ENCODE results near the gene CDC42BPG. TPM values are rescaled to one million over a fixed set of nuclear protein-coding genes. Genes with fewer than 3 reads are reported as not detected.

The CDC42BPG gene
- total RNA-seq, 1 experiment from 2014 or later = 24.9 TPM

DNA sequence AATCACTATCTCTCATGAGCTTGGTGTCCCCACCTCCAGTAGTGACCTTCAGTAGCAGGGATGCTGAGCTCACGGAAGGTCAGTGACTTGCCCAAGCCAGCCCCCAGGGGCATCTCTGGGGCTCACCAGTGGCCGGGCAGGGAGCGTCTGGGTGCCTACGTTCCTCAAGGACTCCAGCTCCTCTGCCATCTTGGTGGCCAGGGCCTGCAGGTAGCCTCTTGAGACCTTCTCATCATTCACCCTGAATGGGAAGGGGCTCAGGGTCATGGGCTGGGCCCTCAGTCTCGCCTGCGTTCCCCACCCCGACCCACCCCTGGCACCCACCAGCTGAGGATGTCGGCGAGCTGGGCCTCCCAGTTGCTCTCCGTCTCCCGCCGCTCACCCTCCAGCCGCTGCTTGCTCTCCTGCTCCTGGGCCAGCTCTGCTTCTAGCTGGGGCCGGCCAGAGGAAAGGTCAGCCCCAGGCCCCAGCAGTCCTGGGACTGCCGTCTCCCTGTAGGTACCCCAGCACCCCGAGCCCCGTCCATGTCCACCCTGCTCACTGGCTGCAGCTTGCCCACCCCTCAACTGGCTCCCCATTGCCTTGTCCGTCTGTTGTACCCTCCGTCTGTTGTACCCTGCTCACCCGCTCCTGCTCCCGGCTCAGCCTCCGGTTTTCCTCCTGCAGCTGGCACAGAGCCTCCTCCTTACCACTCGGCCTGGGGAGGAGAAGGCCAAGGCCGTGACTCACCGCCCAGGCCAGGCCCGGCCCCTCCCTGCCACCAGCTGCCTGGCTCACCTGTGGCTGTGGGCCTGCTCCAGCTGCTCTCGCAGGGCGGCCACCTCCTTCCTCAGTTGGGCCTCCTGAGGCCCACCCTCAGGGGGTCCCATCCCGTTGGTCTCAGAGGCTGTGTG lies 9.5 kb downstream of the CDC42BPG start:
- no peaks in the 10 kb centered on the region for H4K20me1 ChIP-seq (ENCODE audit: control insufficient read depth, insufficient read depth, insufficient read length)
- no peak overlapping the region for H2BK15ac ChIP-seq (ENCODE audit: low read depth, low read length)
- TF ChIP-seq, protein P1, sequence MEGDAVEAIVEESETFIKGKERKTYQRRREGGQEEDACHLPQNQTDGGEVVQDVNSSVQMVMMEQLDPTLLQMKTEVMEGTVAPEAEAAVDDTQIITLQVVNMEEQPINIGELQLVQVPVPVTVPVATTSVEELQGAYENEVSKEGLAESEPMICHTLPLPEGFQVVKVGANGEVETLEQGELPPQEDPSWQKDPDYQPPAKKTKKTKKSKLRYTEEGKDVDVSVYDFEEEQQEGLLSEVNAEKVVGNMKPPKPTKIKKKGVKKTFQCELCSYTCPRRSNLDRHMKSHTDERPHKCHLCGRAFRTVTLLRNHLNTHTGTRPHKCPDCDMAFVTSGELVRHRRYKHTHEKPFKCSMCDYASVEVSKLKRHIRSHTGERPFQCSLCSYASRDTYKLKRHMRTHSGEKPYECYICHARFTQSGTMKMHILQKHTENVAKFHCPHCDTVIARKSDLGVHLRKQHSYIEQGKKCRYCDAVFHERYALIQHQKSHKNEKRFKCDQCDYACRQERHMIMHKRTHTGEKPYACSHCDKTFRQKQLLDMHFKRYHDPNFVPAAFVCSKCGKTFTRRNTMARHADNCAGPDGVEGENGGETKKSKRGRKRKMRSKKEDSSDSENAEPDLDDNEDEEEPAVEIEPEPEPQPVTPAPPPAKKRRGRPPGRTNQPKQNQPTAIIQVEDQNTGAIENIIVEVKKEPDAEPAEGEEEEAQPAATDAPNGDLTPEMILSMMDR (conservative IDR thresholded peaks at IDR 0.05) = no peak
- no peak overlapping the region for H3K23ac ChIP-seq (ENCODE audit: insufficient read length, low read depth, low read length)
- H3T11ph ChIP-seq (ENCODE audit: low read length) = no peak overlapping the region
- no peak overlapping the region for H2BK120ac ChIP-seq (ENCODE audit: low read depth, low read length, poor library complexity, severe bottlenecking)
- no peak overlapping the region for H3K4me2 ChIP-seq (ENCODE audit: insufficient read depth, insufficient read length, low read length)
- WGBS (ENCODE audit: extremely low coverage, insufficient read length, low lambda C conversion rate) = no CpG with 5 or more reads among the region's 29 CpGs
- no peak overlapping the region for H4K8ac ChIP-seq (replicated peaks; ENCODE audit: insufficient read length, low read depth, low read length)
- no peak overlapping the region for H3K56ac ChIP-seq (ENCODE audit: insufficient read length, low read depth, low read length)
- no peaks in the 10 kb centered on the region for H3K27me3 ChIP-seq (ENCODE audit: insufficient read depth, low read length)
- H3K79me2 ChIP-seq (ENCODE audit: insufficient read depth, low read length) = no peaks in the 10 kb centered on the region
- no peak overlapping the region for H2BK20ac ChIP-seq (ENCODE audit: low read depth, low read length, poor library complexity, severe bottlenecking)
- no peak overlapping the region for H2BK5ac ChIP-seq (ENCODE audit: insufficient read length, low read length)
- no peaks in the 10 kb centered on the region for H3K9me3 ChIP-seq (ENCODE audit: control insufficient read depth, low read depth, low read length)
- no peak overlapping the region for H3K4ac ChIP-seq (ENCODE audit: low read depth, low read length)
- Mint-ChIP-seq H3K9me3 (no peaks in the 10 kb centered on the region), H3K36me3 (ENCODE audit: insufficient read depth in 1 of 3, low read depth in 3 of 3) (peaks cover 0 to 40% (median 14%) of the 10 kb centered on the region in 3 experiments; a peak in 5 of 7 replicates), H3K27ac (peak overlapping the region in 1 of 3 experiments; percentile 76; a peak in 1 of 7 replicates), H3K4me1 (no peaks in the 10 kb centered on the region), H3K27me3 (ENCODE audit: low read depth) (no peaks in the 10 kb centered on the region), H3K4me3 (no peak overlapping the region)
- H4K91ac ChIP-seq (ENCODE audit: insufficient read length, low read depth, low read length) = no peak overlapping the region
- H3K79me1 ChIP-seq (ENCODE audit: insufficient read depth, low read depth, low read length, poor library complexity, severe bottlenecking) = no peaks in the 10 kb centered on the region
- H3K18ac ChIP-seq (ENCODE audit: insufficient read length, low read depth, low read length) = no peak overlapping the region
- no peak for DNase-seq
- no peak overlapping the region for H3K9ac ChIP-seq (ENCODE audit: extremely low read depth, insufficient read length, low read length)
- no peak overlapping the region for H3K14ac ChIP-seq (ENCODE audit: insufficient read depth, low read length)
- H3K27ac ChIP-seq (ENCODE audit: insufficient read length, low read depth, low read length) = no peak overlapping the region
- no peaks in the 10 kb centered on the region for H3K4me1 ChIP-seq (ENCODE audit: insufficient read depth, low read length)
- H2AK5ac ChIP-seq (ENCODE audit: insufficient read length, low read length) = no peak overlapping the region
- H4K5ac ChIP-seq (ENCODE audit: insufficient read length, low read depth, low read length) = no peak overlapping the region
- no peak overlapping the region for H2AFZ ChIP-seq (ENCODE audit: low read length)
- no peaks in the 10 kb centered on the region for H3K23me2 ChIP-seq (ENCODE audit: insufficient read length, low read depth, low read length, poor library complexity, severe bottlenecking)
- no peak overlapping the region for H2BK12ac ChIP-seq (ENCODE audit: insufficient read length, low read depth, low read length)
